Measurements from ENCODE around the gene TRDN.

Gene TRDN

GRCh38 chr6:123168892-123169773 lies 467.6 kb downstream of the TRDN start:
- DNase-seq (ENCODE audit: low spot score), result no peak

DNA sequence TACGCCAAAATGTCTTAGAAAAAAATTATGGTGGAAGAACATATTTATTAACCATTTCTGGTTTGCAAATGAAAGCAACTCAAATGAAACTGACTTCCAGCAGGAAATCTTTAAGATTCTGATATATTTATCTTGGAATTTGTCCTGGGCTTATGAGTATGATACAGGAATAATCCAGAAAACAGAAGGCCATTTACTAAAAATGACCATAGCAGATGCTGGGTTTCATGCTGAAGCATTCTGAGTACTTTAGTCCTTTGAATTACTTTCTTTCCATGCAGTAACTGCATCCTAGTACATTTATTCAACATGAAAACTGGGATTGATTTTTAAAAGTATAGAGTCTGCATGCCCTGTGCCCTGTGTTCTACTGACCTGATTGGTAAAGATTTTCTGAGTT lies 468.3 kb downstream of the TRDN start:
- DNase-seq (ENCODE audit: low spot score), result no peak

Data from D341Med (cell line).